GDM1 (cell line): ENCODE results near the gene BLID.

Experiments
- DNase-seq: peaks from one replicate; lab custom pipeline; 2025; lab: John Stamatoyannopoulos, UW

Gene BLID

GRCh38 chr11:122081073-122081472 lies 34.9 kb downstream of the BLID start:
- DNase-seq, result no peak

GRCh38 chr11:122077459-122077858 lies 38.6 kb downstream of the BLID start:
- DNase-seq, result no peak

- no peak for DNase-seq
Observed at GRCh38 chr11:122076512-122077120, 39.4 kb downstream of the BLID start.

- DNase-seq, result no peak
Observed at GRCh38 chr11:122075016-122075415, 41.0 kb downstream of the BLID start.

GRCh38 chr11:122074022-122074421 lies 42.0 kb downstream of the BLID start:
- no peak for DNase-seq

- no peak for DNase-seq
Observed at GRCh38 chr11:122071709-122072202, 44.3 kb downstream of the BLID start.

GRCh38 chr11:122069707-122070360 lies 46.2 kb downstream of the BLID start:
- no peak for DNase-seq

- DNase-seq, result no peak
Observed at GRCh38 chr11:122068837-122069236, 47.2 kb downstream of the BLID start.

GRCh38 chr11:122068141-122068540 lies 47.9 kb downstream of the BLID start:
- no peak for DNase-seq
